HepG2 (cell line): Measurements from ENCODE around the gene IRF4.

Experiments
- BRCA1 ChIP-seq: sonication (generic); formaldehyde crosslinking; IDR thresholded peaks from 2 replicates; pipeline ENCODE4 v1.4.0; 2020; ENCODE audit warnings: missing genetic modification reagents
- EP300 ChIP-seq, 3 experiments: sonication (generic) in 1 of 3; formaldehyde crosslinking in 1 of 3; IDR thresholded peaks; 2 replicates each; pipeline versions ENCODE4 v1.5.1 to v1.6.1; 2011 to 2020; ENCODE audit warnings: low read depth in 2 of 3, low read length in 2 of 3, borderline replicate concordance in 1 of 3, improper control_type of control experiment in 1 of 3, mild to moderate bottlenecking in 1 of 3, missing genetic modification reagents in 1 of 3, moderate library complexity in 1 of 3
- NFE2L2 ChIP-seq: fragments of 150-350 bp; IDR thresholded peaks from 2 replicates; pipeline ENCODE4 v1.6.1; 2014; ENCODE audit warnings: low read length
- ZNF577 ChIP-seq: sonication (generic); formaldehyde crosslinking; IDR thresholded peaks from 2 replicates; pipeline ENCODE4 v1.4.0; 2020; ENCODE audit warnings: mild to moderate bottlenecking, low read depth, missing genetic modification reagents, borderline replicate concordance

- TF ChIP-seq NFE2L2 (no peak), ZNF577 (CRISPR knock-in tag) (no peak), EP300 (IDR thresholded peaks at IDR 0.05; ENCODE audit: low read depth in 2 of 2, low read length in 2 of 2) (no peak), EP300 (CRISPR knock-in tag; IDR thresholded peaks at IDR 0.05; ENCODE audit: borderline replicate concordance) (no peak), BRCA1 (CRISPR knock-in tag) (no peak)
Measured at GRCh38 chr6:373773-374724, 17.5 kb upstream of the IRF4 start.
